B cell (primary cell): ENCODE results near the gene FCSK.

Experiments
- EZH2 ChIP-seq: IDR thresholded peaks from 2 replicates; pipeline ENCODE4 v1.6.1; 2012; ENCODE audit warnings: borderline replicate concordance, low read depth, mild to moderate bottlenecking, moderate library complexity, low read length; ENCODE audit not compliant: insufficient read depth, poor library complexity, severe bottlenecking
- TF ChIP-seq, protein P1 (sequence below): fragments of 200-600 bp; IDR thresholded peaks from one replicate; pipeline ENCODE4 v1.8.0; 2022; ENCODE audit warnings: antibody characterized with exemption, mild to moderate bottlenecking

DNA sequence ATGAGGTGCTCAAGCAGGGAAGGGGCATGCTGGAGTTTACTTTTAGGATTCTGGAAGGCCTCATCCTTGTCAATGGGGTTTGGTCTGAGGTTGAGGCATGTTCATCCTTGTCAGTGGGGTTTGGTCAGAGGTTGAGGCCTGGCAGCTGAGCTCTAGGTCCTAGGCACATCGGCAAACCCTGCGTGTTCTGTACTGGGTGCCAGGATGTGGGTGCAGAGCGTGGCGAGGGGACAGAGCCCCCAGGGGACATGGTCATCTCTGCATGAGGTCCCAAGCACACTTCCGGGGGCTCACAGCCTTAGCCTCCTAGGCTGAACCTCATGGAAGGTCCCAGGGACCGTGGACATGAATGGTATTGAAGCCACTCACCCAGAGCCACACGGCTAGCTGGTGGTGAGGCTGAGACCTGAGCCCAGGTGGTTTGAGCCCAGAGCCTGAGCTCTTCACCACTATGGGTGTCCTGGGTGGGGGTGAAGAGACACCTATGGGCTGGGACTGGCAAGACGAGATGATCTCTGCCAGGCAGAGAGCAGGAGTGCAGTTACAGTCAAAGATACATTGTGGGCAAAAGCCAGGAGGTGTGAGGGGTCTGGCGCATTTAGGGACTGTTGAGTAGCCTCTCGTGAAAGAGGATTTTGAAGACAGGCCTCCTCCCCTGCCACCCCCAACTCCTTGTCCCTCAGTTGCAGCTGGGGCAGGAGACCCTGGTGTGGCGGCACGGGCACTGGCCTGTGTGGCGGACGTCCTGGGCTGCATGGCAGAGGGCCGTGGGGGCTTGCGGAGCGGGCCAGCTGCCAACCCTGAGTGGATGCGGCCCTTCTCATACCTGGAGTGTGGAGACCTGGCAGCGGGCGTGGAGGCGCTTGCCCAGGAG, 19.3 kb downstream of the FCSK start:
- TF ChIP-seq EZH2: no peak
- TF ChIP-seq, protein P1, sequence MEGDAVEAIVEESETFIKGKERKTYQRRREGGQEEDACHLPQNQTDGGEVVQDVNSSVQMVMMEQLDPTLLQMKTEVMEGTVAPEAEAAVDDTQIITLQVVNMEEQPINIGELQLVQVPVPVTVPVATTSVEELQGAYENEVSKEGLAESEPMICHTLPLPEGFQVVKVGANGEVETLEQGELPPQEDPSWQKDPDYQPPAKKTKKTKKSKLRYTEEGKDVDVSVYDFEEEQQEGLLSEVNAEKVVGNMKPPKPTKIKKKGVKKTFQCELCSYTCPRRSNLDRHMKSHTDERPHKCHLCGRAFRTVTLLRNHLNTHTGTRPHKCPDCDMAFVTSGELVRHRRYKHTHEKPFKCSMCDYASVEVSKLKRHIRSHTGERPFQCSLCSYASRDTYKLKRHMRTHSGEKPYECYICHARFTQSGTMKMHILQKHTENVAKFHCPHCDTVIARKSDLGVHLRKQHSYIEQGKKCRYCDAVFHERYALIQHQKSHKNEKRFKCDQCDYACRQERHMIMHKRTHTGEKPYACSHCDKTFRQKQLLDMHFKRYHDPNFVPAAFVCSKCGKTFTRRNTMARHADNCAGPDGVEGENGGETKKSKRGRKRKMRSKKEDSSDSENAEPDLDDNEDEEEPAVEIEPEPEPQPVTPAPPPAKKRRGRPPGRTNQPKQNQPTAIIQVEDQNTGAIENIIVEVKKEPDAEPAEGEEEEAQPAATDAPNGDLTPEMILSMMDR: no peak
